G401 (cell line): ENCODE results near the gene GHRHR. TPM values are rescaled to one million over a fixed set of nuclear protein-coding genes. Genes with fewer than 3 reads are reported as not detected.
A peak's percentile ranks its signal among the peaks of the same experiment; 100 is the strongest.

Experiments used
- DNase-seq: peaks from one replicate; pipeline ENCODE4 v3.0.0-alpha.2; 2015; ENCODE audit warnings: low spot score
- in situ Hi-C: cut with HindIII; loops from 2 replicates; pipeline ENCODE4 v1.10.0; 2016; ENCODE audit warnings: low sequenced_read_pairs, mixed read lengths
- total RNA-seq: library from RNA; depleted of rRNA; stranded (reverse); fragments of >200 nt; shearing (Covaris generic); gene quantifications from 2 replicates; pipeline ENCODE4 v1.2.3, GENCODE V29; 2014

The GHRHR gene
- total RNA-seq, 1 experiment from 2014 or later, result not detected

DNA sequence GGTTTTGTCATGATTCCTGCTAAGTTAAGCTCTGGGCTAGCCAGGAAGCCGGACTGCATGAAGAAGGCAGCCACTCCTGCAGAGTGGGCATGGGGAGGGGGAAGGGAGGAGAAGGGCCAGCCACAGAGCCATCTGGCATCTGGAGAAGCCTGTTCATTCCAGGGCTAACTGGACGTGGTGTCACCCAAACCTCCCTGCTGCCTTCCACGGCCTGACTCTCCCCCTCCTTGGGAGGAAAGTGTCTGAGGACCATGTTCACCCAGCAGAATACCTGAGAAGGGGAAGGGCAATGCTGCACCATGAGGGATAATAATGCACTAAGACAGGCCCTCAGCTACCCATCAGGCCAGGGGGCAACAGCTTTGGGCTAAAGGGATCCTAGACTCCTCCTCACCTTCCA lies 36.7 kb upstream of the GHRHR start:
- no peak for DNase-seq
- in situ Hi-C loops, result no loop called here

DNA sequence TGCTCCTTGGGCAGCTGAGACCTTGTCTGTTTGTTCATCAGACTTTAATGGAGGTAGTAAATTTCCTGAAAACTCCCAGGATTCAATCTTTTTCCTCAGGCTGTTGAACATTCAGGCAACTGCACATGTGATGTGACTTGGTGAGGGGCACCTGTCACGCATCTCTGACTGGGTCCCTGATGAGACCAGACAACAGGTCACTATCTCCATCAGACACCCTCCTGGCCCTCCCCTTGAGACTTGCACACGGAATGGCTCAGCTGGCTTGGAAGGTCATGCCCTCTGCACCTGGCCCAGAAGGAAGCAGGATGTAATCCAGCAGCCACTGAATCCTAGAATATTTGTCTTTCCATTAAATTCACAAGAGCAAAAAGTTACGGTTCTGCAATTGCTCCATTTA lies 36.2 kb upstream of the GHRHR start:
- no peak for DNase-seq
- in situ Hi-C loops, result no loop called here

DNA sequence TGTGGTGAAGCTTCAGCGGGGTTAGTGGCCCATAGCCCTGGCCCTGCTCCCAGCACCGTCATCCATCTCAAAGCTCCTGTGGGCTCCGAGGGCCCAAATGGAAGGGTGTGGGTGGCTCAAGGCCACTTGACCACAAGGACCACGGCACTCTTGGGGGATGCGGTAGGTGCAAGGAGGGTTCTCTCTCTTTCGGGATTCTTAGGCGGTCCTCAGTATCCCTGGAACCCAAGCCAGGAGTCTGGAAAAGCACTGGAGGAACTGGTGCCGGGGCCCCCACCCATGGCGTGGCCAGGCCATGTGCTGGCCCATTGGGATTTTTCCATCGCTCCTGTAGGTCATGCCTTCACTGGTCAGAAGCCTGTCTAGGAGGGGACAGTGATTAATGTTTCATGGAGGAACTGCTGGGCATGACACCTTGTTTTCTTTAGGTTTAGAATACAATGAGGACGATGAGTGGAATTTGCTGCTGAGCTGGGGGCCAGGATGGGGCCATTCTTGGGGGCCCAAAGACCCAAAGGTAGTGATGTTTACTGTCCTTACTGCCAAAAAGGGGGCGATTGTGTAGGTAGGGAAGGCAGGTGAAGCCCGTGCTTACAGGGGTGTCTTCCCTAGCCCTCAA lies 35.4 kb upstream of the GHRHR start:
- in situ Hi-C loops, result no loop called here
- DNase-seq, result no peak

DNA sequence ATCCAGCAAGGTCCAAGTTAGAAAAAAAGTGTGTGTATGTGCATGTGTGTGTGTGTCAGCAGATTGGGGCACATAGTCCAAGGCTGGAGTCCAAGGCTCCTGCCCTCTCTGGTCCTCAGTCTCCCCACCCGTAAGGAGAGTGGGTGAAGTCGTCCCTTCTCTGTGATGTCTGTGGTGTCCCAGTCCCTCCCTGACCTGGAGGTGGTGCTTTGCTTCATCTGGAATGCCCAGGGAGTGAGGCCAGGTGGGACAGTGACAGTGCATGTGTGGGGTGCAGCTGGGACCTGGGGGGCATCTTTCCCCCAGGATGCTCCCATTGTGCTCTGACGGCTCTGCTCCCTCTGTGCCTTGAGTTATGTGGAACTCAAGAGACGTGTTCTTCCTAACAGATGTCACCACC lies 34.1 kb upstream of the GHRHR start:
- DNase-seq, result no peak
- in situ Hi-C loops, result no loop called here

DNA sequence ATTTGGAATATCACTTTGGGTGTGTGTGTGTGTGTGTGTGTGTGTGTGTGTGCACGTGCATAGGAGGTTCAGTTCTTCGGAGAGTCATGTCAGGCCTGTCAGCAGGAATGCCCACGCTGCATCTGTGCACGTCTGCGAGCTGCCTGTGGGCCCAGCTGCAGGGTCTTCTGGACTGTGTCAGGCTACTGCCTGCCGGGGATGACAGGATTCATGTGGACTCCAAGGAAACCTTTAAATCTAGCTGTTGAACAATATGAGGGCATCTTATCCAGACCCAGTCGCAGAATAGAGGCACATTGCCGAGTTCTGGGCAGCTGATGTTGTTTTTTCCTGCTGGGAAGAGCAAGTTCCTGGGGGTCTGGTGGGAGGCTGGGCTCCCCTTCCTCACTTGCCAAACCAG lies 33.1 kb upstream of the GHRHR start:
- in situ Hi-C loops, result no loop called here
- no peak for DNase-seq

DNA sequence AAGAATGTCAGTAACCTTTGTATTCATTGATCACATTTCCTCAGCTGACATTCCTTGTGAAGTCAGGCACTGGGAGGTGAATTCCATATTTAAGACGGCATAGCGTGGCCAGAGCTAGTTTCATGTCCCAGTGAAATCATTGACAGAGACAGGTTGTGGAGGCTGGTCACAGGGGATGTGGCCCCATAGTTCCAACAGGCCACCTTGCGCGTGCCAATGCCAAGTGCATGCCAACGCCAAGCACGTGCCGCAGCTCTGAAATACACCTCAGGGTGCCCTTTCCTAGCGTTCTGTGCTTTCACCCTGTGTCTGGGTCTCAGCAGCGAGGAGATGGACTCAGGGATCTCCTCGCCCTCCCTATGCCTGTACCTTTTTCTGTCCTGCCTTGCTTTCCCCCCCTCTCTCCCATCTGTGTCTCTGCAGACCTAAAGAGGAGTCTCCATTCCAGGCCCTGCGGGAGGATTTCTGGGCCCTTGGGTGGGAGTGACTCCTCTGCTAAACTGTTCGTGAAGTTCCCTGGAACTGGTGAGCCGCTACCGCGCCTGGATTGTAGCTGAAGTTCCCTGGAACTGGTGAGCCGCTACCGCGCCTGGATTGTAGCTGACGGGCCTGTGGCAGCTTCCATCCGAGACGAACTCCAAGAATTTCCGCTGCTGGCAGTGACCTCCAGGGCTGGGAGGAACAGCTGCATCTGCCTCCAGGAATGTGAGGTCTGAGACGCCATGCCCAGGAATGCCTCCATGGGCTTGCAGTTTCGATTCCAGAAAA lies 32.4 kb upstream of the GHRHR start:
- DNase-seq, result no peak
- in situ Hi-C loops, result no loop called here

DNA sequence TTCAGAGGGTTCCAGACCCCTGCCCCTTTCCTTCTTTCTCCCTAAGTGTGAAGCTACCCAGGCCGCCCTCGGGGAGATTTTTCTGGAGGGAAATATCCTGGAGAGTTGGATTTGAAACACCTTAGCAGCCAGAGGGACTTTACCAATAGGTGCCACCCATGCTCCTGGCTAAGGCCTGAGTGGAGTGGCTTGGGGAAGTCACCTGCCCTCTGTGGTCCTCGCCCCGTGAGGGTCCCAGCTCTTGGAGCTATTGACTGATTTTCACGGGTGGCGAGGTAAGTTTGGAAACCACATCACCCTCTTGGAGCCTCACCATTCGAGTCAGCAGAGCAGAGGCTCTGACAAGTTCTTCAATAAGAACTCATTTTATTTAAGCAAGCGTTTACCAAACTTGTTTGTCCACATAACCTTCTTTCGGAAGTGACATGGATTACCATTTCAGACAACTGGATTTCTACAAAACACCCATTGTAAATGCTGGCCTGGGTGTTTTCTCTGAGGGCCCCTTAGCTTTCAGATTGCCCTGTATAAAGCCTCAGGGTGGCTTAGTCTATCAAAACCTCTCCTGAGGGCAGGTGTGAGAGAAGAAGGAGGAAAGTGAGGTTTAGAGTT lies 31.7 kb upstream of the GHRHR start:
- DNase-seq, result no peak
- in situ Hi-C loops, result no loop called here

DNA sequence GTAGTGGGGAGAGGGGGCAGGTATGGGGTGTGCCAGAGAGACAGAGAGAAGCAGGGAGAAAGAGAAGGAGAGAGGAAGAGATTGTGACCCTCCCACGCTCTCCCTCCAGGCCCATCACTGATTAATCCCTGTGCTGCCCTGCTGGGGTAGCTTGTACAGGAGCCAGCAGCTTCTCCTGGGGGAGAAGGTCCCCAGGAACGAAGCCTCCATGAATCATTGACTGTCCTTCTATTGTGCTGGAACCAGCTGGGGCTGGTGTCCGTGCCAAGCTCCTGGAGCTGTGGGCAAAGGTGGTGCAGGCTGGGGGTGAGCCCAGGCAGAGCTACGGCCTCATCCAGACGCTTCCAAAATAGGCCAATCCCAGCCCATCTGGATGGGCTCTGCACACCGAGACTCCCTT lies 31.2 kb upstream of the GHRHR start:
- in situ Hi-C loops, result no loop called here
- no peak for DNase-seq

DNA sequence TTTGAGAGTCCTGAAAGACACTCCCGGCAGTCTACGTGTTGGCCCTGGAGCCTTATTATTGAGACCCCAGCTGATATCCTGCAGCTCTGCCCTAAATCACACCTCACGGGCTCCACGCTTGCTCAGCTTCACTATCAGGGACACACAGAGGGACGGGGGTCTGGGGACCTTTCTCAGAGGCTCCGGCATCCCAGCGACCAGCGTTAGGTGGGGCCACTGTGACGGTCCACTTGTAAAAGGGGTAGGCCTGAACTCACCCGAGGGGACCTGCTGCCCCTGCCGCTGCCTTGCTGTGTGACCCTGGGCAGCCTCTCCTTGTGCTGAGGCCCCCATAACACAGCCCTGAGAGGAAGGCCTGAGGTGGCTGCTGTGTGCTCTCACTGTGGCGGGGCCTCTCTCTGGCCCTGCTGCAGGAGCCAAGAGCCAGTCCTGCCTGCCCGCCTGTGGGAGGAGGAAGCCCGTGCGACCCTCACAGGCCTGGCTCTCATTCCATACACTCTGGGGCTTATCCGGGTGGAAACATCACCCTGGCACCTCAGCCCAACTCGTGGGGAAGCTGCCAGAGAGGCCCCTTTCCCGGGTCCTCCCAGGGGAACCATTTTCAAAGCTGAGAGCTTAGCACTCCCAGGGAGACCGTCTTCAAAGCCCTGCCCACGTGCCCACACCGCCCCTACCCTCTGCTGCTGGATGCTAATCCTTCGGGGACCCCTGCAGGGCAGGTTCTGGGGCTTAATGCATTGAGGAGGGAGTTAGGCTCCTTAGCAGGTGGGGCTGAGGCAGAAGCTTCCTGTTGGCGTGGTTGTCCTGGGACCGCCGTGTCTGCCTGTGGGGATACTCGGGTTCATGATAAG lies 30.4 kb upstream of the GHRHR start:
- DNase-seq, result no peak
- in situ Hi-C loops, result no loop called here

DNA sequence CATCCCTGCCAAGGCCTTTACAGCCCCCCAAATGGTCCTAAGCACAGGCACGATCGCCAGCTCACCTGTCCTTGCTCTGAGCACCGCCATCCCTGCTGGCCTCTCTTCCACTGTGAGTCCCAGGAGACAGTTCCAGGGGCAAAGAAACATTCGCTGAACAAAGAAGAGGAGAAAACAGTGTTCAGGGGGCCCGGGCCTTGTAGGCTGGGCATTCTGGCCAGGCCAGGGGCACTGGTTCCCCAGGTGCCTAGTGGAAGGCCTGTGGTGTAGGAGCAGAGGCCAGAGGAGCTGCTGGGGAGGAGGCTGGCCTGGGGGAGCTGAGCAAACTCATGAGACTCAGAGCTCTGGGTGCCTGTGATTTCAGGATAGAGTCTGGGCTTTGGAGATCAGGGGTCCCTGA lies 29.5 kb upstream of the GHRHR start:
- in situ Hi-C loops, result no loop called here
- no peak for DNase-seq

DNA sequence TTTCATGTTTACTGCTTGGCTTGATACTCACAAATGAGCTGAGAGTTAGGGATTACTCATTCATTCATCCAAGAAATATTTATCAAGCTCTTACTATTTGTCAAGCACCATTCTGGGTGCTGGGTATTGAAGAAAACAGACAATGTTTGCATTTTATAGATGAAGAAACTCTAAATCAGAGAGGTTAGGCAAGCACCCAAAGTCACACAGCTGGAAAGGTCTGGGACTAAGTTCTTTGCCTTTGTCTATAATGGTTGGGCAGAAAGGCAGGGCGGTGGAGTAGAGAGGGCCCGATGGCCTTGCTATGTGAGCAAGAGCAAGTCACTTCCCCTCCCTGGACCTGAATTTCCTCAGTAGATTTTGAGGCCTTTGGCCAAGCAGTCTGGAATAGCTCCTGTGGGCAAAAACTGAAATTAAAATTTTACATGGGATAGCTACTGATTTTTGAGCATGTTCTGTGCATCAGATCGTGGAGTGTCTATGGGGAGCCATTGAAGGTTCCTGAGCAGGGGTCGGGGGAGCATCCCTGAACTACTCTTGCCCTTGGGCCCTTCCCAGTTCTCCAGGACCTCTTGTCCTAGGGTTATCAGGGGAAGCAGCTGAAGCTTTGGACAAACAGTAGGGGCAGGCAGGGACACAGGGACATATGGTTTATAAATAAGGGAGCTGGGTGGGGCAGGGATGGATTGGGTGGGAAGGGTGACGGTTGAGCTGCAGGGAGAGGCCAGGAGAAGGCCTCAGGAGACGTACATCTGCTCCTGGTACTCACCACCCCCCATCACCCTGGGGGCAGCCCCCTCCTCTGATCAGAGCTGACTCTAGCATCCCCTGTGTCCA lies 28.8 kb upstream of the GHRHR start:
- in situ Hi-C loops, result no loop called here
- no peak for DNase-seq

DNA sequence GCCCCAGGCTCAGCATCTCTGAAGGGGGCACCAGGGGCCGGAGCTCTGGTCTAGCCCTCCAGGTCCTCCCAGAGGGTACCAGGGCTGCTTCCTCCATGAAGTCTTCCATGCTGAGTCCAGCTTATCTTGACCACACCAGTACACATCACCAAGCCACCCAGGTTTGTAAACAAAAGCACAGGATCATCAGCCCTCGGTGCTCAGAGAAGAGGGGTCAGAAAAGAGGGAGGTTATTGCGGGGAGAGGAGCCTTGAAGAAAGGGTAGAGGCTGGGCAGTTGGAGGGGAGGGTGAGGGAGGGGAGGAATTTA lies 28.2 kb upstream of the GHRHR start:
- DNase-seq, result no peak
- in situ Hi-C loops, result no loop called here

DNA sequence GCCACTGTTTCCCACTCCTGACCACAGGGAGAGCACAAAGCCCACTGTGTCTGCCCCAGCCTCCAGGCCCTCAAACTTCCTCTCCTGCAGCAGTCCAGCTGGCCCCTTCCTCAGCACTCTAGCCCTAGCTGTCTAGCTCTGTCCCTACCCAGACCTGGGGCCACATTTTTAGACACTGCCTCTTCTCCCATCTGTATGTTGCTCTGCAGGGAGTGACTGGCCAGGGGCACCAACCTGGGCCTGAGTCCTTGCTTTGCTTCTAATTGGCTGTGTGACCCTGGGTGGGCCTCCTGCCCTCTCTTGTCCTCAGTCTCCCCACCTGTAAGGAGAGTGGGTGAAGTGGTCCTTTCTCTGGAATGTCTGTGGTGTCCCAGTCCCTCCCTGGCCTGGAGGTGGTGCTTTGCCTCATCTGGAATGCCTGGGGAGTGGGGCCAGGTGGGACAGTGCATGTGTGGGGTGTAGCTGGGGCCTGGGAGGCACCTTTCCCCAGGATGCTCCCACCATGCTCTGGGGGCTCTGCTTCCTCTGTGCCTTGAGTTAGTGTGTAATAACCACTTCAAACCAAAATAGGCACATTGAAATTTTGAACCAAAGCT lies 27.0 kb upstream of the GHRHR start:
- in situ Hi-C loops, result no loop called here
- DNase-seq, result no peak

DNA sequence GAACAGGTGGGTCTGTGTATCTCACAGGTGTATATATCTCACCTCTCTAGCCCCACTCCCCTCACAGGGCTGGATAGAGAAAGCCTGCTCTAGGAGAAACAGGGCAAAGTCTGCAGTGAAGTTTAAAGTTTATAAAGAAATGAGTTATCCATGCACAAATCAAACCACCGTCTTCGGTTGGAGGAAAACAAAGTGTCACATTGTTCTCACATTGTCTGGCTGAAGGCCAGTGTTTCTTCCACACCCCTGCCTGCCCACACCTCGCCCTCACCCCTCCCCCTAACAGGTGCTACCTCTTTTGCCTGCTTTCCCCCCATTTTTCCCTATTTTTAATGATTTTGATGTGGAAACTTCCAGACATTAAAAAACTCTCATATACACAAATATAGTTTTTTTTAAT lies 26.3 kb upstream of the GHRHR start:
- in situ Hi-C loops, result no loop called here
- no peak for DNase-seq

DNA sequence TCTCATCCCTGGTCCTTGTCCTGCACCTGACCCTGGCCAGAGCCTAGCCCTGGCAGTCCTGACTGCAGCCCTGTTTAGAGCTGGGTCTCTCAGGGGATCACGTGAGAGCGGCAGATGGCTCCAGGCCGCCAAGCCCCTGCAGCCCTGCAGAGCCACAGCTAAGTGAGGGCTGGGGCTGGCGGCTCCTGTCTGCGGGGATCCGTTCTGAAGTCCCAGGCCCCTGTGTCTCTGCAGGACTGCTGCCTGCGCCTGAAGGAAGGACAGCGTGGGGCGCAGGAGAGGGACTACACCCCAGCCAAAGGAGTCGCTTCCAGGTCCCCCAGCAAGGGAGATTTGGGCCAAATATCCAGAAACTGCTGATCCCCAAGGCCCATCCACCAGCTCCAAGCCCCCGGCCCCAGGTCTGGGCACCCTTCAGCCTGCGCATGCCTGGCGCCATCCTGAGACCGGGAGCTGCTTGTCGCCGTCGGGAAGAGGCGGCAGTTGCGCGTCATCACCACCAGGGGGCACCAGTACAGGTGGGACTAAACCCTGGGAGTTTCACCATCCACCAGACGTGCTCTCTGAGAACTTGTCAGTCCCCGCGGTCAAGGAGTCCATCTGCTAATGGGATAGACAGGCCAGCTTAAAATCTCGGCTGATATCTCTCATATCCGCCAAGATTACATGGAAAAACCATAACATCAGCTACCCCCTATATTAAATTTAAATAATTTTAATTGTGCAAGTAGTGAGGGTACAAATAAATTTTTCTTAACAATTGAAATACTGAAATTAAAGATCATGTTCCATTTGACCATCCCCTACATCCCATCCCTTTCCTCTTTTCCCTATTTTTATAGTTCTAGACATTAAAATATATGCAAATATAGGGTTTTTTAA lies 25.1 kb upstream of the GHRHR start:
- peak; percentile 76 for DNase-seq
- in situ Hi-C loops, result no loop called here

DNA sequence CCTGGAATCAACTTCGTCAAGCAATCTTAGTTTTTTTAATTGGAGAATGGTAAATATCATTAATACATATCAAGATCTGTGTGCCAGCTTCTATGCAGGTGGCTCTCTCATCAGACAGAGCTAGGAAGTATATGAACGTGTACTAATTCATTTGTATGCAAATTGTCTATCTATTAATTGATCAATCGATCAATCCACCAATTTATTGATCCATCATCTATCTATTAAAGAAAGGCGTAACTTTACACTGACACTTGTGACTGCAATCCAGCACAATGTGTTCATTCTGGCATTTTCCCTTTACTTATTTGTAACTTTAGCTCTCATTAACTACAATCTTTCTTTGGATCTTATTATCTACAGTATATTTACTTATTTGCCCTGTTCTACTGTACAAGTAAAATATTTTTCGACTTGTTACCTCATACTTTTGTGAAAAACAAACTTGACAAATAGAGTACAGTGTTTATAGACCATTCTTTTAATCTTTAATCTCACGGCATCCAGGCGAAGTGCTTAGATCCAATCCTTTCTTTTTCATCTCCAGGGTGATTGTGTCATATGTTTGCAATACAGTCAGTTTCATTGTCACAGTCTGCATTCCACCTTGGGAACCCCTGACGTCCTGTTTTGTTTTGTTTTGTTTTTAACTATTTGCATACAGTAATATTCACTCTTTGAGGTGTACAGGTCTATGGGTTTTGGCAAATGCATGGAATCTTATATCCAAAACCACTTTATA lies 22.0 kb upstream of the GHRHR start:
- no peak for DNase-seq
- in situ Hi-C loops, result no loop called here

DNA sequence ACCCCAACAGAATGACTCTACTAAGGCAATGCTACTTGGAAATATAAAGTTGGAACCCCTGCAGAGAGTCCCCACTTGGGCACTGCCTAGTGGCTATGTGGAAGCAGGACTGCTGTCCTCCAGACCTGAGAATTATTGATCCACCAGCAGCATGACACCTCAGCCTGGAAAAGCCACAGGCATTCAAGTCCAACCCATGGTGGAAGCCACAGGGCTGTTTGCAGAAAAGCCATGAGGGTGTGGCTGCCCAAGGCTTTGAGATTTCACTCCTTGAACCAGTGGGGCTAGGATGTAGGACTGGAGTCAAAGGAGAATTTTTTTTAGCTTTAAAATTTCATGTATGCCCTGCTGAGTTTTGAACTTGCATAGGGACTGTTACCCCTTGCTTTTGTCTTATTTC lies 13.6 kb upstream of the GHRHR start:
- no peak for DNase-seq
- in situ Hi-C loops, result no loop called here
